ENCODE data around the gene GLT1D1. TPM values are rescaled to one million over a fixed set of nuclear protein-coding genes. Genes with fewer than 3 reads are reported as not detected.

Gene GLT1D1
- total and polyA plus RNA-seq, 12 donors, result 0.07 to 0.50 (median 0.33) TPM; not detected in 4

DNA sequence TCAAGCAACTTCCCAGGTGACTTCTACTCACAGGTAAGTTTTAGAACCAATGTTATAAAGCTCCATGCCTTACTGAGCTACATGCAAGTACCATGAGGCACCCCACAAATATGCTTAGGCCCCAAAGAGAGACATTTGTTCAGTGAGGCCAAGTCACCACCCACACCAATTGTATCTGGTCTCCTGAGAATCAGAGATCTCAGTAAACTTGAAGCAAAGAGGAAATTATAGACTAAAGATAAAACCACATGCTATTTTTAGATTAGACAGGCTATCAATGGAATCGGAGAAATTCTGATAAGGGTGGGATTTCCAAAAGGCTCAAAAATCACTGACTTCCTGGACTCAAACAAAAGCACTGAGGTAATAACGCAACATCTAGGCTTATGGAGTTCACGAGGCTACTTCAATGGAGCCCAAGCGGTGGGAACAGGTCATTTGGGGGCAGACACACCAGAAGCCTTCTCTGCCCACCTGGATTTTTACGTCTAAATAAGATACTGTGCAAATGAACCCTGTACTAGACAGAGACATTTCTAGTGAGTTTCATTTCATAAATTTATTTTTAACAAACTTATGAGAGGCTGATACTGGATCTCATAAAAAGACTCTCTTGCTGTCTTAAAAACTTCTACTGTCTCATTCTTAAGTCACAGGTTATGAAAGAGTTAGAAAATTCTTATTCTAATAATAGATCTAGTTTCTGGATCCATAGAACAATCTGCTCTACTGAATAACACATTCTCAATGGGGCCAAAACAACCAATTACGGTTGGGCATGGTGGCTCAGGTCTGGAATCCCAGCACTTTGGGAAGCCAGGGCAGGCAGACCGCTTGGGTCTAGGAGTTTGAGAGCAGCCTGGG is 37.3 kb upstream of the GLT1D1 start:
- Histone ChIP-seq H3K27me3 (no peaks in the 10 kb centered on the region), H3K4me1 (replicated peaks in 1 of 2) (peaks cover 12 to 33% of the 10 kb centered on the region in 2 donors), H3K36me3 (replicated peaks in 1 of 2) (no peaks in the 10 kb centered on the region), H3K9me3 (replicated peaks in 1 of 3) (no peaks in the 10 kb centered on the region), H3K4me3 (no peak overlapping the region), H3K27ac (no peak overlapping the region)
- 76 to 89% (median 85%) methylated on average over 7 of the region's 7 CpGs for WGBS, 4 donors
- intact Hi-C loops (cut with DNase I), result no loop called here
- TF ChIP-seq POLR2A (IDR thresholded peaks at IDR 0.05), result no peak
- TF ChIP-seq, protein P1, sequence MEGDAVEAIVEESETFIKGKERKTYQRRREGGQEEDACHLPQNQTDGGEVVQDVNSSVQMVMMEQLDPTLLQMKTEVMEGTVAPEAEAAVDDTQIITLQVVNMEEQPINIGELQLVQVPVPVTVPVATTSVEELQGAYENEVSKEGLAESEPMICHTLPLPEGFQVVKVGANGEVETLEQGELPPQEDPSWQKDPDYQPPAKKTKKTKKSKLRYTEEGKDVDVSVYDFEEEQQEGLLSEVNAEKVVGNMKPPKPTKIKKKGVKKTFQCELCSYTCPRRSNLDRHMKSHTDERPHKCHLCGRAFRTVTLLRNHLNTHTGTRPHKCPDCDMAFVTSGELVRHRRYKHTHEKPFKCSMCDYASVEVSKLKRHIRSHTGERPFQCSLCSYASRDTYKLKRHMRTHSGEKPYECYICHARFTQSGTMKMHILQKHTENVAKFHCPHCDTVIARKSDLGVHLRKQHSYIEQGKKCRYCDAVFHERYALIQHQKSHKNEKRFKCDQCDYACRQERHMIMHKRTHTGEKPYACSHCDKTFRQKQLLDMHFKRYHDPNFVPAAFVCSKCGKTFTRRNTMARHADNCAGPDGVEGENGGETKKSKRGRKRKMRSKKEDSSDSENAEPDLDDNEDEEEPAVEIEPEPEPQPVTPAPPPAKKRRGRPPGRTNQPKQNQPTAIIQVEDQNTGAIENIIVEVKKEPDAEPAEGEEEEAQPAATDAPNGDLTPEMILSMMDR (IDR thresholded peaks at IDR 0.05), result no peak
- no peak for DNase-seq

DNA sequence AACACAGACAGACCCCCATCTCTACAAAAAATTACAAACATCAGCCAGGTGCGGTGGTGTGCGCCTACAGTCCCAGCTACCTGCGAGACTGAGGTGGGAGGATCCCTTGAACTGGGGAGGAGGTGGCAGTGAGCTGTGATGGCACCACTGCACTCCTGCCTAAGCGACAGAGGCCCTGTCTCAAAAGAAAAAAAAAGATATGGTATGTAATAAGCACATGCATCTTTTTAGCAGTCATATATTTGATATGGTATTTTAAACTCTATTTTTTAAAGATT is 36.7 kb upstream of the GLT1D1 start:
- intact Hi-C loops (cut with DNase I), result no loop called here
- no peak overlapping the region for H3K27ac ChIP-seq
- H3K27me3 ChIP-seq, result no peaks in the 10 kb centered on the region
- no peaks in the 10 kb centered on the region for H3K36me3 ChIP-seq (replicated peaks in 1 of 2)
- H3K4me1 ChIP-seq (replicated peaks in 1 of 2), result peaks cover 12 to 31% of the 10 kb centered on the region in 2 donors
- no peak overlapping the region for H3K4me3 ChIP-seq
- no peak for DNase-seq
- 98 to 100% (median 100%) methylated on average over 4 of the region's 4 CpGs for WGBS, 4 donors
- H3K9me3 ChIP-seq (replicated peaks in 1 of 3), result no peaks in the 10 kb centered on the region
- TF ChIP-seq, protein P1 (IDR thresholded peaks at IDR 0.05), result no peak
- no peak for TF ChIP-seq POLR2A (IDR thresholded peaks at IDR 0.05)

DNA sequence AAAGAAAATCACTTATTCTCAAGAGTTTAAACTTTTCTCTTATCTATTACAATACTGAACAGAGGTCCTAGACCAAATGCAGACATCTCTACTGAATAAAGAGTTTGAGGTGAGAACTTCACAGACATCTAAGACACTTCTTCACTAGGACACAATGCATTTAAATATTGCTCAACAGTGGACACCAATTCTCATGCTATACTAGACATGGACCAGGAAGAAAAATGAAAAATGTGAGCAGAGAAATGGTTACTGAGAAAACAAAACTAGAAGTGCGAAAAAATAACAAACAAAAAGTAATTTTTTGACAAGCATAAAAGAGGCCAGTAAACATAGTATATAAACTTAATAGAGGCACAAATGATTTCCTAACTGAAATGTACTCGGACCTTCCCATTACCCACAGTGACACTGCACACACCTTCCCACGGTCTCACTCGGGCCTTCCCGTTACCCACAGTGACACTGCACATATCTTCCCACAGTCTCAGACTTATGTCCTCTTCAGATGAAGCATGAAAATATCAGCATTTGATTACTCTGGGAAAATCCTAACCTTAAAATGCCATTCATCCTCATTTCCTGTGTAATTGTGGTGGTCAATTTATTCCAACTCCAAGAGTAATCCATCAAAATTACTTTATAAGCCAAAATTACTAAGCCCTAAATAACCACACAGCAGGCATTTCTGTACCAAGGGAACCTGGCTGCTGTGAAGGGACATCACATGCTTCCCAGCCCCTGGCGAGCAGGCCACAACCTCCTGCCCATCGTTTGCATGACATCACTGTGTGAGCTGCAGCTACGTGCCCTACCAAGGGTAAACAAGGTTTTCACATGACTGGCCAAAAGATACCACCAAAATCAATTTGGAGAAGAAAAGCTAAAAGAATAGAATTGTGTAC is 35.9 kb upstream of the GLT1D1 start:
- no peaks in the 10 kb centered on the region for H3K9me3 ChIP-seq (replicated peaks in 1 of 3)
- DNase-seq, result peak; percentile 59 to 87 (median 77)
- no peaks in the 10 kb centered on the region for H3K27me3 ChIP-seq
- intact Hi-C loops (cut with DNase I), result no loop called here
- H3K36me3 ChIP-seq (replicated peaks in 1 of 2), result no peaks in the 10 kb centered on the region
- H3K4me3 ChIP-seq, result no peak overlapping the region
- no peak for TF ChIP-seq POLR2A (IDR thresholded peaks at IDR 0.05)
- TF ChIP-seq, protein P1 (IDR thresholded peaks at IDR 0.05), result no peak
- peak overlapping the region in 4 of 5 donors; percentile 6 to 76 (median 68) for H3K27ac ChIP-seq
- H3K4me1 ChIP-seq (replicated peaks in 1 of 2), result peaks cover 12 to 37% of the 10 kb centered on the region in 2 donors
- WGBS, 4 donors, result 53 to 59% (median 55%) methylated on average over 8 of the region's 8 CpGs

All from adrenal gland (tissue), 12 donors.